NCI-H2029 treated with DMSO at 0.1 percent for 48 hours (cell line): Measurements from ENCODE around the gene MNT.
"Not testable (repeated sequence)": the region's sequence is repeated elsewhere in the genome, so short reads cannot be mapped to it uniquely, and the experiment has no call there.

Experiments used
- DNase-seq: peaks from one replicate; lab custom pipeline; 2025; lab: John Stamatoyannopoulos, UW

Gene MNT

DNA sequence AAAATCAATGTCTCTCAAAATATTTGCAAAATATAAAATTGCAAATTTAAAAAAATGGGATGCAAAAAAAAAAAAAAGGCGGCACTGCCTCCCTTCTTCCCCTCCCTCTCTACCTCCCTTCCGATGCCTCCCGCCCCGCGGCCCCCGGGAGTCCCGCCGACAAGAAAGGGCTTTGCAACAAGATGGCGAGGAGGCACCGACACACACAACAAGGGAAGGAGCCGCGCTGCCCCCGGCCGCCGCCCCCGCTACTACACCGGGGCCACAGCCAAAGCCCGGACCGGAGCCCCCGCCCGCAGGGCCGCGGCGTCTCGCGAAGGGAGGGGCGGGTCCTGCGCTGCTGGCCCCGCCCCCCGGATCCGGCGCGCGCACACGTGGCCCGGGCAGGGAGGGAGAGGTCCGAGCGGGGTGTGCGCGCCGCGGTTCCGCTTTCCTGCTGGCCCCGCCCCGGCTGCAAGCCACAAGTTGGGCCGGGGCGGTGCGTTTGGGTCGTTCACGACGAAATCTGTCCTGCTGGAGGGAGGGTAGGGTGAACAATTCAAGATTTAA lies at the start of gene MNT:
TSS of gene MNT (minus strand) at position 184 of the 549 bp plus-strand sequence. CDS start 348 bp downstream, outside the sequence.
- peak; percentile 71 for DNase-seq

GRCh38 chr17:2450016-2450650 lies 49.3 kb upstream of the MNT start:
- no peak for DNase-seq

DNA sequence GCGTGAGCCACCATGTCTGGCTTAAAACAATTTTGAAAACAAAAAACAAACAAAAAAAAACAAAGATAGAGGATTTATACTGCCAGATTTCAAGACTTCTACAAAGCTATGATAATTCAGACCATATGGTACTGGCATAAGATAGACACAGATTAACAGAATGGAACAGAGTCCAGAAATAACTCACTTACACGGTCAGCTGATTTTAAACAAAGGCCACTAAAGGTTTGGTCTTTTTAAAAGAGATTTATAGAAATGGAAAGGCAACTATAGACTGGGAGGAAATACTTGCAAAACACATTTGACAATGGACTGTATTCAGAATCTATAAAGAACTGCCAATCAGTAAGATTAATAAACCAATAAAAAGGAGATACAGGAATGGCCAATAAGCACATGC lies 48.6 kb upstream of the MNT start:
- no peak for DNase-seq

DNA sequence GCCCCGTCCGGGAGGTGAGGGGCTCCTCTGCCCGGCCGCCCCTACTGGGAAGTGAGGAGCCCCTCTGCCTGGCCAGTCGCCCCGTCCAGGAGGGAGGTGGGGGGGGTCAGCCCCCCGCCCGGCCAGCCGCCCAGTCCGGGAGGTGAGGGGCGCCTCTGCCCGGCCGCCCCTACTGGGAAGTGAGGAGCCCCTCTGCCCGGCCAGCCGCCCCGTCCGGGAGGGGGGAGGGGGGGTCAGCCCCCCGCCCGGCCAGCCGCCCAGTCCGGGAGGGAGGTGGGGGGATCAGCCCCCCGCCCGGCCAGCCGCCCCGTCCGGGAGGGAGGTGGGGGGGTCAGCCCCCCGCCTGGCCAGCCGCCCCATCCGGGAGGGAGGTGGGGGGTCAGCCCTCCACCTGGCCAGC lies 46.6 kb upstream of the MNT start:
- DNase-seq = not testable (repeated sequence)

GRCh38 chr17:2445638-2446037 lies 44.8 kb upstream of the MNT start:
- no peak for DNase-seq

DNA sequence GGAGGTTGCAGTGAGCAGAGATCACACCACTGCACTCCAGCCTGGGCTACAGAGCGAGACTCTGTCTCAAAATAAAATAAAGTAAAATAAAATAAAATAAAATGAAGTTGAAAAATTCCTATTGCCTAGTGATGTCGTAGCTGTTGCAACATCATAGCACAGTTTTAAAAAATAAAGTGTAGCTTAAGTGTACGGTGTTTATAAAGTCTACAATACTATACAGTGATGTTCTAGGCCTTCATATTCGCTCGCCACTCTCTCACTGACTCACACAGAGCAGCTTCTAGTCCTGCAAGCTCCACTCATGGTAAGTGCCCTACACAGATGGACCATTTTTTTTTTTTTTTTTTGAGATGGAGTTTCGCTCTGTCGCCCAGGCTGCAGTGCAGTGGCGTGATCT lies 43.5 kb upstream of the MNT start:
- no peak for DNase-seq

GRCh38 chr17:2442166-2442565 lies 41.3 kb upstream of the MNT start:
- no peak for DNase-seq

GRCh38 chr17:2440930-2441329 lies 40.1 kb upstream of the MNT start:
- no peak for DNase-seq

DNA sequence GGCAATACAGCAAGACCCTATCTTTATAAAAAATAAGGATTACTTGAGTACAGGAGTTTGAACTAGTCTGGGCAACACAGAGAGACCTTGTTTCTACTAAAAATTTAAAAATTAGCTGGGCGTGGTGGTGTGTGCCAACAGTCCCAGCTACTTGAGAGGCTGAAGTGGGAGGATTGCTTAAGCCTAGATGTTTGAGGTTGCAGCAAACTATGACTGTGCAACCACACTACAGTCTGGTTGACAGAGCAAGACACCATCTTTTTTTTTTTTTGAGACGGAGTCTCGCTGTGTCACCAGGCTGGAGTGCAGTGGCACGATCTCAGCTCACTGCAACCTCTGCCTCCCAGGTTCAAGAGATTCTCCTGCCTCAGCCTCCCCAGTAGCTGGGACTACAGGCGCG lies 39.1 kb upstream of the MNT start:
- not testable (repeated sequence) for DNase-seq

- DNase-seq = no peak
Measured at GRCh38 chr17:2438823-2439222, 38.0 kb upstream of the MNT start.

DNA sequence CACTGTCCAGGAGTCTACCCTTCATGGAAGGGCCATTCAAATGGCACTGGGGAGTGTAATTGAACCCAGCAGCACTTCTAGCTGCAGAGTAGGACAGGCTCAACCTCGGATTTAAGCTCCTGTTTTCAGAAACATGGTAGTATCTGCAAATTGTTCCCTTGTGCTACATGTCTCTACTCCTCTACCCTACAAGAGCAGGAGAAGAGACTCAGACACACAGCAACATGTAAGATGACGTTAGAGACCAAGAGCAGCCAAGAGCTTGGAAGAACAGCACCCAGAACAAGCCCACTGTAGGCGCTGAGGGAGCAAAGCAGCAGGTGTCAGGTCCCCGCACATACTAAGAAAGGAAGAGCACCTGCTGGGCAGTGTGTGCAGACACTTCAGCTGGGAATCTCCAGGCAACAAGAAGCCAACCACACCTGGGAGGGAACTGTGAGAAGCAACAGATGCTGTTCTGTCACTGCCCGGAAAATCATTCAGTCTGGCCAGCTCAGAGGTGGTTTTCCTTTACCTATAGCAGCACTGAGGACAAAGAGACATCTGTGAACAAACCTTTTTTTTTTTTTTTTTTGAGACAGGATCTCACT lies 35.6 kb upstream of the MNT start:
- peak; percentile 69 for DNase-seq

DNA sequence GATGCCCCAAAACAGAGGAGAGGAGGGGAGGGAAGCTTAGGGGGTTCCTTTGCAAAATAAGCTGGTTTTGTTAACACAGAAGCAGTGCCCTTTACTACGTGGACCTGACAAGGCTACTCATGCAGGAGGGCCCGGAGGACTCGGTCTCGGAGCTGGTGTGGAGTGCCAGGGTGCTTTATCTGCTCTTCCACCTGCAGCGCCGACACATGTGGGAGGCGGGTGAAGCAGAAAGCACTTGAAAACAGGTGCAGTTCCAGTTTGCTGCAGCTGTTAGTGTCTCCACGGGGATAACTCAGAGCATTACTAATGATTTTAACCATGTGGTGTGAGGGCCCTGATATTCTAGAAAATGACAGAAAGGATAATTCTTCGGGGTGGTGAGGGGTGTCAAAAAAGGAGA lies 35.0 kb upstream of the MNT start:
- peak; percentile 69 for DNase-seq

DNA sequence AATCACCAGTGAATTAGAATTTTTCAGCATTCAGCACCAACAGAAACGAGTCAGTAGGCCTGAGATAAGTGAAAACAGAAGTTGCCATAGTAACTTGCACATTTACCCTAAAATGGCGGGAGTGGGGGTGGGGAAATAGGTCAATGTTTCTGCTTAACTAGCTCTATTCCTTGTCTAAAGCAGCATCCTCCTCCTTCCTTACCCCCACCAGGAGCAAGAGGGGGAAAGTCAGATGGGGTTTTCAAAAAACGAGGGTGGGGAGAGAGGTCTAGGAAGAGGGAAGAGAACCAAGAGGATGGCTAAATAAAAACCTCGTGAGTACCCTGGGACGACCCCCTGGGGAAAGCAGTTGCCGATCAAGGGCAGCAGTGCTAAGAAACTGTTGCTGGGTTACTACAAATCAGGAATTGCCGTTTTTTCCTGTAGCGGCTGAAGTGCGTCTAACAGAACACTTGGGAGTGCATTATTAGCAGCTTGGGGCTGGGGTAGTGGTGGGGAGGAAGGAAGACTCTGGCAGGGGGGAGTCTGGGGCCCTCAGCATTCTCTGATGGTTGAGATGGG lies 34.4 kb upstream of the MNT start:
- no peak for DNase-seq

- no peak for DNase-seq
Measured at GRCh38 chr17:2433696-2434095, 32.8 kb upstream of the MNT start.

GRCh38 chr17:2427910-2428309 lies 27.1 kb upstream of the MNT start:
- DNase-seq = no peak

GRCh38 chr17:2427215-2427614 lies 26.4 kb upstream of the MNT start:
- DNase-seq = no peak

GRCh38 chr17:2423271-2423670 lies 22.4 kb upstream of the MNT start:
- no peak for DNase-seq

DNA sequence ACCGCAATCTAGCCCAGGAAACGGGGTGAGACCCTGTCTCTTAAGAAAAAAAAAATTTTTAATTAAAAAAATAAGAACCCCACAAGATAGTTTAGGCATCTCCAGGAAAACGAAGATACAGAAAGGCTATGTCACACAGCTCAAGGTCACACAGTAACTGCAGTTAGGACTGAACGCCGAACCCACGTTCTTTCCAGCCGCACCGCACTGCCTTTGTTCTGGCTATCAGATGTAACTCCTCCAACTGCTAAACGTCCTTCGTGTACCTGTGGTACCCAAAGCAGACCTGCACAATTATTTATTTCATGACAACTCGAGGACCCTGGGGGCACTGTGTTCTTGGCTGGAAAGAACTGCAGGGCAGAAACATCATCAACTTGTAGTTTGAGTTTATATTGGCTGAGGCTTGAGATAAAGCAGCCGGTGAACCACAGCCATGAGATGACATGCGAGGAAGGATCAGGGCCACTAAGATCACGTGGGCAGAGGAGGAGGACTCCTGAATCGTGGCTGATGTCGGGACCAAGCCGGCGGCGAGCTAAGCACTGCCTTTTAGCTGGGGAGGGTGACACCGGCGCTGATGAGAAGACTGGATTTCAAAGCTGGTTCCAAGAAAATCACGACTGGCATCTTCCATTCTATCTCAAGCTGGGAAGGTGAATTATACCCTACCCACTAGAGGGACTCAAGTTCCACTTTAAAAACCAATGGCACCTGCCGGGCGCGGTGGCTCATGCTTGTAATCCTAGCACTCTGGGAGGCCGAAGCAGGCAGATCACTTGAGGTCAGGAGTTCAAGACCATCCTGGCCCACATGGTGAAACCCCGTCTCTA lies 20.7 kb upstream of the MNT start:
- no peak for DNase-seq

DNA sequence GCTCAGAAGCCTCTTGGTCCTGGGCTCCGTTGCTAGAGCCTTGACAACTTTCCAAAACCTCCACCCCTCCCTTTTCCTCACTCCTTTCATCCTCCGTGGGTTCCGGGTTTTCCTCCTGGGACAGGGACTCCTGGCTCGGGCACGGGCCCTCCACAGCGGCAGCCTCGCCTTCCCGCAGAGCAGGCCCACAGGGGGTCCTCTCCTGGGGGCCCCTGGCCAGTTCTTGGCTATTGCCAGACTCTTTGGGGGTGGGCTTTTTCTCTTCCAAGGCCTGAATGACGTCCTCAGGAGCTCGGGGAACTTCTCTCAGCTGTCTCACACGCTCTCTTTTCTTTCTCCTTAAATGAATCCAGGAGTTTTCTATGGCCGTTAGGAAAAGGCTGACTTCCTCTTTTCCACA lies 19.3 kb upstream of the MNT start:
- DNase-seq = no peak

DNA sequence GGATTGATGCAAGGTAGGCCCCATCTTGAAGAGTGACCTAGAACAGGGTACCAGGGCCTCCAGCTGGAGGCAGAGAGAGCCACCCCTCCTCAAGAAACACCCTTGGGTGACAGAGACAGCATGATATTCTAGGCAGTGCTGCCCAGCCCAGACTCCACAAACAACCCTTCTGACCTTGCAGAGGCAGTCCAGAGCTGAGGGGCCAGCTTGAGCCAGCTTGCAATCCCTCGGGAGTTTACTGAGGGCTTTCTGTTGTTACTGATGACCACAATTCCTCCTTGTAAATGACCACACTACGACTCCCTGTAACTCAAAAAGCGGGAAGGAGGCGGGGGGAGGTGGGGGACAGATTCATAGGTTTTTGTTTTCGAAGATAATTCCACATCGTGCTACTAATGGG lies 18.6 kb upstream of the MNT start:
- no peak for DNase-seq

GRCh38 chr17:2418572-2418971 lies 17.7 kb upstream of the MNT start:
- no peak for DNase-seq

DNA sequence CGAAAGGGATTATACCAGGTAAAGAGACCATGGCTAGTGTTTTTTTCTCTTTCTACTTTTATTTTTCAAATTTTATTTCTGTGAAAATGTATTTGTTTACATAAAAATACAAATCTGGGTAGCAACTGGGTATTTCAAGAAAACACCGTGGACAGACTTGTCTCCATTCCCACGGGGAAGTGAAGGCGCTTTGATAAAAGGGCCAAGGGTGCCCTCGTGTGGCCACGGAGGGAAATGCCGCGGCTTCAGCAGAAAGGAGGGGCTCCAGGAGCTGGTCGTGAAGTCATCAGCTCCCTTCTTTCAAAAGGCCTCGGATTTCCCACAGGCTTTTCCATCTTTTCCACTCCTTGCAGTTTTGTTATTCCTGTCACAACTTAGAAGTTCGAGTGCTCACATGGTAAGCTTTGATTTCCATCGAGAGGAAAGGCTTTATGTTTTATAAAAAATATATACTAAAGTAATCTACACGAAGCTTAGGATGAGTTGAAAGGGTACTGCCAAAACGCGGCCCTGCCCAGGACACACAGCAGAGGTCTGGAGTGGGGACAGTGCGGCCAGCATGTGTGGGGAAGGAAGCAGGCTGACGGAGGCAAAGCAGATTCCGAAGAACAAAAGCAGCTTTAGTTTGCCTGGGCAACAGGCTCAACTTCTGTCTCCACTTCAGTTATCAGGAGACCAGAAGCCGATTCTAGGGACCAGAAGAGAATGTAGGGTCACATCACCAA lies 15.3 kb upstream of the MNT start:
- peak; percentile 37 for DNase-seq
